ENCODE data around the gene ZNF506.
"Not testable (repeated sequence)": the region's sequence is repeated elsewhere in the genome, so short reads cannot be mapped to it uniquely, and the experiment has no call there.

ZNF506 gene

GRCh38 chr19:19778666-19779065 lies 42.9 kb downstream of the ZNF506 start:
- DNase-seq (ENCODE audit: low spot score): no peak

GRCh38 chr19:19777692-19778091 lies 43.9 kb downstream of the ZNF506 start:
- no peak for DNase-seq (ENCODE audit: low spot score)

GRCh38 chr19:19776206-19777008 lies 45.1 kb downstream of the ZNF506 start:
- DNase-seq (ENCODE audit: low spot score): peak; percentile 82

- DNase-seq (ENCODE audit: low spot score): no peak
Measured at GRCh38 chr19:19775891-19776205, 45.7 kb downstream of the ZNF506 start.

GRCh38 chr19:19774354-19775033 lies 47.1 kb downstream of the ZNF506 start:
- DNase-seq (ENCODE audit: low spot score): no peak

GRCh38 chr19:19771963-19772362 lies 49.6 kb downstream of the ZNF506 start:
- DNase-seq (ENCODE audit: low spot score): not testable (repeated sequence)

GRCh38 chr19:19769971-19770370 lies 51.6 kb downstream of the ZNF506 start:
- DNase-seq (ENCODE audit: low spot score): not testable (repeated sequence)

- DNase-seq (ENCODE audit: low spot score): no peak
Measured at GRCh38 chr19:19758164-19758563, 63.4 kb downstream of the ZNF506 start.

GRCh38 chr19:19752760-19753403 lies 68.7 kb downstream of the ZNF506 start:
- DNase-seq (ENCODE audit: low spot score): no peak

GRCh38 chr19:19751846-19752245 lies 69.7 kb downstream of the ZNF506 start:
- DNase-seq (ENCODE audit: low spot score): no peak

- DNase-seq (ENCODE audit: low spot score): no peak
Measured at GRCh38 chr19:19750842-19751790, 70.4 kb downstream of the ZNF506 start.

GRCh38 chr19:19749908-19750841 lies 71.4 kb downstream of the ZNF506 start:
- DNase-seq (ENCODE audit: low spot score): no peak

GRCh38 chr19:19749117-19749907 lies 72.2 kb downstream of the ZNF506 start:
- no peak for DNase-seq (ENCODE audit: low spot score)

GRCh38 chr19:19748249-19748938 lies 73.2 kb downstream of the ZNF506 start:
- DNase-seq (ENCODE audit: low spot score): no peak

- no peak for DNase-seq (ENCODE audit: low spot score)
Measured at GRCh38 chr19:19747357-19748220, 74.0 kb downstream of the ZNF506 start.

GRCh38 chr19:19746286-19747213 lies 75.0 kb downstream of the ZNF506 start:
- DNase-seq (ENCODE audit: low spot score): no peak

All from hematopoietic multipotent progenitor cell treated with erythropoietin and hydrocortisone succinate and interleukin-3 and kit ligand, for 15 days (in vitro differentiated cells).